ENCODE results near the gene OTOP3. TPM values are rescaled to one million over a fixed set of nuclear protein-coding genes. Genes with fewer than 3 reads are reported as not detected.

OTOP3 gene
- polyA plus RNA-seq, 1 experiment, result not detected

GRCh38 chr17:74957935-74958740 is 22.4 kb downstream of the OTOP3 start:
- POLR2A ChIA-PET, result interaction anchor here (0.5 to 0.6 kb wide), 2 partner anchors 34 to 55 kb away, joined by 3 to 4 read pairs; partner anchors contain the start of gene MRPL58
- no peaks in the 10 kb centered on the region for H3K9me3 ChIP-seq (ENCODE audit: control insufficient read depth, insufficient read depth, low read length)
- no peak for DNase-seq (ENCODE audit: low read depth, low spot score)
- TF ChIP-seq CTCF (IDR thresholded peaks at IDR 0.05; ENCODE audit: low read depth, low read length), result peak; percentile 95
- no peak overlapping the region for H3K27ac ChIP-seq (ENCODE audit: low read depth, low read length)
- peaks cover 6% of the 10 kb centered on the region for H3K27me3 ChIP-seq (ENCODE audit: control insufficient read depth, insufficient read depth, low read length)
- CTCF ChIA-PET, result interaction anchor here (0.6 to 5.1 kb wide), 33 partner anchors 8 to 244 kb away, joined by 3 to 28 read pairs (median 3); partner anchors contain the start of genes HID1, MRPL58, NT5C and OTOP2
- no peak overlapping the region for H3K4me3 ChIP-seq (ENCODE audit: low read depth, low read length)

- no peak overlapping the region for H3K27ac ChIP-seq (ENCODE audit: low read depth, low read length)
Measured at GRCh38 chr17:74959826-74960515, 24.3 kb downstream of the OTOP3 start.

GRCh38 chr17:74960570-74961342 is 25.1 kb downstream of the OTOP3 start:
- no peaks in the 10 kb centered on the region; the same call in 1 of the 2 replicates for H3K9me3 ChIP-seq (ENCODE audit: control insufficient read depth, insufficient read depth, low read length)
- H3K27me3 ChIP-seq (ENCODE audit: control insufficient read depth, insufficient read depth, low read length), result peaks cover 6% of the 10 kb centered on the region
- no peak overlapping the region for H3K4me3 ChIP-seq (ENCODE audit: low read depth, low read length)
- CTCF ChIA-PET, result interaction anchor here (0.6 to 3.9 kb wide), 43 partner anchors 8 to 1332 kb away, joined by 3 to 62 read pairs (median 6); partner anchors contain the start of genes ARMC7, CDR2L, FDXR and HID1
- peak; percentile 49 for TF ChIP-seq CTCF (IDR thresholded peaks at IDR 0.05; ENCODE audit: low read depth, low read length)
- H3K27ac ChIP-seq (ENCODE audit: low read depth, low read length), result no peak overlapping the region
- peak; percentile 6 for DNase-seq (ENCODE audit: low read depth, low spot score)
- POLR2A ChIA-PET, result interaction anchor here (0.5 to 1.7 kb wide), 6 partner anchors 51 to 304 kb away, joined by 3 to 10 read pairs (median 4); partner anchors contain the start of genes FDXR and MRPL58

More at GRCh38 chr17:74959826-74960515, 24.3 kb downstream of the OTOP3 start:
- Histone ChIP-seq H3K27me3 (ENCODE audit: control insufficient read depth, insufficient read depth, low read length) (peaks cover 6% of the 10 kb centered on the region), H3K9me3 (ENCODE audit: control insufficient read depth, insufficient read depth, low read length) (no peaks in the 10 kb centered on the region; the same call in 1 of the 2 replicates), H3K4me3 (ENCODE audit: low read depth, low read length) (no peak overlapping the region)
- TF ChIP-seq CTCF (IDR thresholded peaks at IDR 0.05; ENCODE audit: low read depth, low read length), result no peak
- CTCF ChIA-PET, result interaction anchor here (0.6 to 5.1 kb wide), 26 partner anchors 7 to 1331 kb away, joined by 3 to 62 read pairs (median 7); partner anchors contain the start of genes ARMC7, FDXR, HID1 and MRPL58
- DNase-seq (ENCODE audit: low read depth, low spot score), result no peak
- POLR2A ChIA-PET, result interaction anchor here (0.6 to 1.3 kb wide), 3 partner anchors 52 to 303 kb away, joined by 3 to 4 read pairs (median 4); partner anchors contain the start of genes FDXR and MRPL58

- Histone ChIP-seq H3K27me3 (ENCODE audit: control insufficient read depth, insufficient read depth, low read length) (no peaks in the 10 kb centered on the region), H3K27ac (ENCODE audit: low read depth, low read length) (no peak overlapping the region), H3K4me3 (ENCODE audit: low read depth, low read length) (no peak overlapping the region), H3K9me3 (ENCODE audit: control insufficient read depth, insufficient read depth, low read length) (no peaks in the 10 kb centered on the region; the same call in 1 of the 2 replicates)
- POLR2A ChIA-PET, result interaction anchor here (0.6 to 1.7 kb wide), 4 partner anchors 50 to 89 kb away, joined by 3 to 10 read pairs (median 6); partner anchors contain the start of gene MRPL58
- TF ChIP-seq CTCF (IDR thresholded peaks at IDR 0.05; ENCODE audit: low read depth, low read length), result peak; percentile 70
- peak; percentile 61 for DNase-seq (ENCODE audit: low read depth, low spot score)
- CTCF ChIA-PET, result interaction anchor here (0.5 to 3.9 kb wide), 50 partner anchors 8 to 1185 kb away, joined by 3 to 62 read pairs (median 4); partner anchors contain the start of genes ARMC7, CDR2L, FDXR and HID1
Measured at GRCh38 chr17:74961657-74962350, 26.1 kb downstream of the OTOP3 start.
